ENCODE measurements around the gene ZNF414. TPM values are rescaled to one million over a fixed set of nuclear protein-coding genes. Genes with fewer than 3 reads are reported as not detected.
"Not testable (repeated sequence)": the region's sequence is repeated elsewhere in the genome, so short reads cannot be mapped to it uniquely, and the experiment has no call there.

Gene ZNF414
- polyA plus RNA-seq, 1 donor (not counting 4 experiments of a cell fraction or from before 2014, with no cell fraction given), result 1.9 TPM

DNA sequence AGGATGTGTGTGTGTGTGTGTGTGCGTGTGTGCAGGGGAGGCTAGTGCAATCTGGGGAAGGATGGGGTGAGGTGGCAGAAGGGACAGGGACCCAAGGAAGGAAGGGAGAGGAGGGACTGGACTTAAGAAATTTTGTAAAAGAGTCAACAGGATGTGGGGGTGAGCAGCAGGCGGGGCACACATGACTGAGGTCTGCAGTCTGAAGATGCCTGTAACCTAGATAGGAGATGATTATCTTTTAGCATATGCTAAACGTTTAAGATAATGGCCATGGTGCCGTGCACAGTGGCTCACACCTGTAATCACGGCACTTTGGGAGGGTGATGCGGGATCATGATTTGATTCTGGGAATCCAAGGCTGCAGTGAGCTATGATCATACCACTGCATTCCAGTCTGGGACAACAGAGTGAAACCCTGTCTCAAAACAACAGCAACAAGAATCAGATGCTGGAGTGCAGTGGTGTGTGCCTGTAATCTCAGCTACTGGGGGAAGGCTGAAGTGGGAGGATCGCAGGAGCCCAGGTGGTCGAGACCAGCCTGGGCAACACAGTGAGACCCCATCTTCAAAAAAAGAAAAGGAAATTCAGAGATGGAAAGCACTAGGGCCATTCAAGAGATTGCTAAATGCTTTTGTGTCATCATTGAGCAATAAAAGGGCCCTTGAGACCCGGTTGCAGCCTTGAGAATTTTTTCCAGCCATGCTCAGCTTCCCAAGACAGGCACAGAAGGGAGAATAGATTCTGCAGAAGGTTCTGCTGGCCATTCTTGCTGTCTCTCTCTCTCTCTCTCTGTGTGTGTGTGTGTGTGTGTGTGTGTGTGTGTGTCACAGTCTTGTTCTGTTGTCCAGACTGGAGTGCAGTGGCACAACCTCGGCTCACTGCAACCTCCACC is 3.8 kb upstream of the ZNF414 start:
- H3K79me2 ChIP-seq (ENCODE audit: control insufficient read depth, insufficient read depth, low read length), result no peaks in the 10 kb centered on the region
- no peak overlapping the region for H3K27ac ChIP-seq (ENCODE audit: control insufficient read depth, insufficient read depth, low read length)
- H3K9me3 ChIP-seq (ENCODE audit: control insufficient read depth, low read depth, low read length), result no peaks in the 10 kb centered on the region
- DNase-seq (ENCODE audit: low read depth, low spot score) (no peak), FAIRE-seq (no peak)
- H3K4me2 ChIP-seq (ENCODE audit: control insufficient read depth, extremely low read depth, insufficient read depth, low read depth, low read length), result no peak overlapping the region
- dilution Hi-C loops (cut with MboI; ENCODE audit: extremely low pct_ligation_motif_present, low sequenced_read_pairs), result no loop called here
- TF ChIP-seq CTCF (optimal IDR thresholded peaks at IDR 0.05 in 1 of 3, IDR thresholded peaks at IDR 0.05 in 1 of 3, conservative IDR thresholded peaks at IDR 0.05 in 1 of 3; ENCODE audit: extremely low read depth in 1 of 3, insufficient read depth in 2 of 3, low read length in 3 of 3) (no peak), EZH2 (IDR thresholded peaks at IDR 0.05; ENCODE audit: low read length) (no peak)
- no peak overlapping the region for H3K4me3 ChIP-seq (ENCODE audit: control insufficient read depth in 2 of 3, extremely low read depth in 1 of 3, insufficient read depth in 2 of 3, low read depth in 1 of 3, low read length in 3 of 3)
- H3K27me3 ChIP-seq (ENCODE audit: control insufficient read depth, extremely low read depth, insufficient read depth, low read length), result no peaks in the 10 kb centered on the region
- H3K4me1 ChIP-seq (ENCODE audit: control insufficient read depth, extremely low read depth, insufficient read depth, low read length), result peaks cover 7% of the 10 kb centered on the region
- H3K9me1 ChIP-seq (ENCODE audit: control insufficient read depth, extremely low read depth, insufficient read depth, low read length), result no peaks in the 10 kb centered on the region
- no peak overlapping the region for H3K9ac ChIP-seq (ENCODE audit: control insufficient read depth, extremely low read depth, insufficient read depth, low read length)
- H2AFZ ChIP-seq (ENCODE audit: control insufficient read depth, low read length), result peak overlapping the region; percentile 12
- no peaks in the 10 kb centered on the region for H3K36me3 ChIP-seq (ENCODE audit: control insufficient read depth in 2 of 2, extremely low read depth in 1 of 2, insufficient read depth in 2 of 2, low read length in 2 of 2)
- no peaks in the 10 kb centered on the region for H4K20me1 ChIP-seq (ENCODE audit: control insufficient read depth, extremely low read depth, insufficient read depth, low read length)

GRCh38 chr19:8515317-8515716 is 1.4 kb upstream of the ZNF414 start:
- no peaks in the 10 kb centered on the region for H3K9me1 ChIP-seq (ENCODE audit: control insufficient read depth, extremely low read depth, insufficient read depth, low read length)
- H2AFZ ChIP-seq (ENCODE audit: control insufficient read depth, low read length), result no peak overlapping the region
- FAIRE-seq (no peak), DNase-seq (ENCODE audit: low read depth, low spot score) (no peak)
- H3K27me3 ChIP-seq (ENCODE audit: control insufficient read depth, extremely low read depth, insufficient read depth, low read length), result no peaks in the 10 kb centered on the region
- no peaks in the 10 kb centered on the region for H4K20me1 ChIP-seq (ENCODE audit: control insufficient read depth, extremely low read depth, insufficient read depth, low read length)
- H3K9me3 ChIP-seq (ENCODE audit: control insufficient read depth, low read depth, low read length), result no peaks in the 10 kb centered on the region
- H3K79me2 ChIP-seq (ENCODE audit: control insufficient read depth, insufficient read depth, low read length), result no peaks in the 10 kb centered on the region
- no peak overlapping the region for H3K4me3 ChIP-seq (ENCODE audit: control insufficient read depth in 2 of 3, extremely low read depth in 1 of 3, insufficient read depth in 2 of 3, low read depth in 1 of 3, low read length in 3 of 3)
- no peak overlapping the region for H3K27ac ChIP-seq (ENCODE audit: control insufficient read depth, insufficient read depth, low read length)
- peaks cover 13% of the 10 kb centered on the region for H3K4me1 ChIP-seq (ENCODE audit: control insufficient read depth, extremely low read depth, insufficient read depth, low read length)
- peaks cover 0 to 2% of the 10 kb centered on the region in 2 experiments for H3K36me3 ChIP-seq (ENCODE audit: control insufficient read depth in 2 of 2, extremely low read depth in 1 of 2, insufficient read depth in 2 of 2, low read length in 2 of 2)
- H3K9ac ChIP-seq (ENCODE audit: control insufficient read depth, extremely low read depth, insufficient read depth, low read length), result no peak overlapping the region
- H3K4me2 ChIP-seq (ENCODE audit: control insufficient read depth, extremely low read depth, insufficient read depth, low read depth, low read length), result no peak overlapping the region
- TF ChIP-seq EZH2 (IDR thresholded peaks at IDR 0.05; ENCODE audit: low read length), result no peak
- dilution Hi-C loops (cut with MboI; ENCODE audit: extremely low pct_ligation_motif_present, low sequenced_read_pairs), result no loop called here

GRCh38 chr19:8514505-8515009 is 590 bp upstream of the ZNF414 start:
- H3K4me2 ChIP-seq (ENCODE audit: control insufficient read depth, extremely low read depth, insufficient read depth, low read depth, low read length), result peak overlapping the region; percentile 83
- H4K20me1 ChIP-seq (ENCODE audit: control insufficient read depth, extremely low read depth, insufficient read depth, low read length); H3K27me3 ChIP-seq (ENCODE audit: control insufficient read depth, extremely low read depth, insufficient read depth, low read length); H3K9me1 ChIP-seq (ENCODE audit: control insufficient read depth, extremely low read depth, insufficient read depth, low read length); DNase-seq (ENCODE audit: low read depth, low spot score); dilution Hi-C loops (cut with MboI; ENCODE audit: extremely low pct_ligation_motif_present, low sequenced_read_pairs); FAIRE-seq; H3K9me3 ChIP-seq (ENCODE audit: control insufficient read depth, low read depth, low read length); H3K79me2 ChIP-seq (ENCODE audit: control insufficient read depth, insufficient read depth, low read length); H3K36me3 ChIP-seq (ENCODE audit: control insufficient read depth in 2 of 2, extremely low read depth in 1 of 2, insufficient read depth in 2 of 2, low read length in 2 of 2): not testable (repeated sequence)
- peak overlapping the region; percentile 93 for H3K9ac ChIP-seq (ENCODE audit: control insufficient read depth, extremely low read depth, insufficient read depth, low read length)
- H3K4me1 ChIP-seq (ENCODE audit: control insufficient read depth, extremely low read depth, insufficient read depth, low read length), result peaks cover 13% of the 10 kb centered on the region
- H3K27ac ChIP-seq (ENCODE audit: control insufficient read depth, insufficient read depth, low read length), result peak overlapping the region; percentile 89
- peak overlapping the region; percentile 92 for H2AFZ ChIP-seq (ENCODE audit: control insufficient read depth, low read length)
- peak overlapping the region in 2 of 3 experiments; percentile 67 to 71 for H3K4me3 ChIP-seq (ENCODE audit: control insufficient read depth in 2 of 3, extremely low read depth in 1 of 3, insufficient read depth in 2 of 3, low read depth in 1 of 3, low read length in 3 of 3)
